ENCODE measurements around the gene RTN4.

Gene RTN4

GRCh38 chr2:54941248-54941984 is 108.8 kb downstream of the RTN4 start:
- H3K36me3 ChIP-seq (ENCODE audit: insufficient read depth, low read length) = no peaks in the 10 kb centered on the region
- no peak overlapping the region for H3K9ac ChIP-seq (ENCODE audit: low read depth, low read length)
- H3K4me1 ChIP-seq (ENCODE audit: insufficient read depth, low read length) = no peaks in the 10 kb centered on the region; the same call in 1 of the 2 replicates
- H3K9me3 ChIP-seq (ENCODE audit: control insufficient read depth, insufficient read depth, low read length) = no peaks in the 10 kb centered on the region

DNA sequence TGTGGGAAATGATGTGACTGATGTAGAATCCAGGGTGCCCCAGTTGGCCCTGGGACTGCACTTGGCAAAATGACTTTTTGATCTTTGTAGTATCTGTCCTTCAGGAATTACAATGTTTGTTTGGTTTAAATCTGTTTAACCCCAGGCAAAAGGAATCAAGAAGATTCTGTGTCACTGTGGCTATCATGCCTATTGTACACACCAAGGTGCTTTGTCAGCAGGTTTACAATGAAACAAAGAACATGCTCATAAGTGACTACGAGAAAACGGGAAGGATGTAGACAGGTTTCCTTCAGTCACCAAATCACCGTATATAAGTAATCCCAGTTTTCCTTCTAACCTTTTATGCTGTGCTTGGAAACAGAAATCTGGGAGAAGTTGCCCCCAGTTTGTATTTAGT is 109.5 kb downstream of the RTN4 start:
- H3K9ac ChIP-seq (ENCODE audit: low read depth, low read length) = no peak overlapping the region
- no peaks in the 10 kb centered on the region for H3K36me3 ChIP-seq (ENCODE audit: insufficient read depth, low read length)
- no peaks in the 10 kb centered on the region for H3K4me1 ChIP-seq (ENCODE audit: insufficient read depth, low read length)
- H3K9me3 ChIP-seq (ENCODE audit: control insufficient read depth, insufficient read depth, low read length) = no peaks in the 10 kb centered on the region

DNA sequence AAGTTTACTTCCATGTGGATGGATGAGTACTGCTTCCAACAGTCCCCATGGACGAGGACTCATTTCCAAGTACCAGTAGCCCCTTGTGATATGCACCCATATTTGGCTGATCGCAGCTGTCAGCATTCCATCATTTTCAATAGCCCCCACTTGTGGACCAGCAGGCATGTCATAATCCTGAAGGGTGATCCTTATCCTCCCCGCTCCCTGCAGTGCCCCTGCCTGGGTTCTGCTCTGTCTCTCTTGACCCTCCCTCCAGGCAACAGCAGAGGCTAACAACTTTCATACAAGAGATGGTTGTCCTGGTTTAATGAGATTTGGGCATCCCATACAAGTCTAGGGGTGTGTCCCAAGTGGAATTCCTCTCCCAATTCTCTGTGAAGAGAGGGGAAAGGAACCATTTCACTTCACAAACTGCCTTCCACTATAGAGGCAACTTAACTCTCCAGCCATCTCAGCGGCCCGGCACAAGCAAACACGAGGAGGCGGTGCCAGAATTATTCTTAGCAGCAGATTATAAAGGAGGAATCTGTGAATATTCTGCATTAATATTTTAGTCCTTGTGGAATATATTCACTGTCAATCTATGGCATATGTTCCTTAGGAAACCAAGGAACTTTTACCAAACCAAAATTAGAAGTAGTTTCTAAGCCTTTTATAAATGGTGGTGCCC is 110.7 kb downstream of the RTN4 start:
- no peak overlapping the region for H3K9ac ChIP-seq (ENCODE audit: low read depth, low read length)
- H3K4me1 ChIP-seq (ENCODE audit: insufficient read depth, low read length) = no peaks in the 10 kb centered on the region
- no peaks in the 10 kb centered on the region for H3K36me3 ChIP-seq (ENCODE audit: insufficient read depth, low read length)
- H3K9me3 ChIP-seq (ENCODE audit: control insufficient read depth, insufficient read depth, low read length) = no peaks in the 10 kb centered on the region

GRCh38 chr2:54936766-54937165 is 113.5 kb downstream of the RTN4 start:
- no peak overlapping the region for H3K9ac ChIP-seq (ENCODE audit: low read depth, low read length)
- H3K4me1 ChIP-seq (ENCODE audit: insufficient read depth, low read length) = no peaks in the 10 kb centered on the region
- no peaks in the 10 kb centered on the region for H3K36me3 ChIP-seq (ENCODE audit: insufficient read depth, low read length)
- H3K9me3 ChIP-seq (ENCODE audit: control insufficient read depth, insufficient read depth, low read length) = no peaks in the 10 kb centered on the region

DNA sequence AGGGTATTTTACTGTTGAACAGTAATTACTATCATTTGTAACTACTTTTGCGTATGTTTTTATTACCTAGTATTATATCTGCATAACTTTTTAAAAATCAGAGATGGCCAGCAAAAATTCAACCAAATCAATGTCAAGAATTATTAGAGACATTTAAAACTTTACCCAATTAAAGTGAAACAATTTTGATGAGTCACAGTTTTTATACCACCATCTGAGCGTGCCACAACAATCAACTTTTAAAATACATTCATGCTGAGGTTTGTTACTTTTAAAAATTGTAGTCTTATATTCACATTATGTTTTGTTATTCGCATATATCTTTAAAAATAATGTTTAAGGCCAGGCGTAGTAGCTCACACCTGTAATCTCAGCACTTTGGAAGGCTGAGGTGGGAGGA is 114.9 kb downstream of the RTN4 start:
- H3K9me3 ChIP-seq (ENCODE audit: control insufficient read depth, insufficient read depth, low read length) = no peaks in the 10 kb centered on the region
- H3K36me3 ChIP-seq (ENCODE audit: insufficient read depth, low read length) = no peaks in the 10 kb centered on the region
- no peak overlapping the region for H3K9ac ChIP-seq (ENCODE audit: low read depth, low read length)
- H3K4me1 ChIP-seq (ENCODE audit: insufficient read depth, low read length) = no peaks in the 10 kb centered on the region

GRCh38 chr2:54931473-54931872 is 118.8 kb downstream of the RTN4 start:
- H3K9me3 ChIP-seq (ENCODE audit: control insufficient read depth, insufficient read depth, low read length) = no peaks in the 10 kb centered on the region
- no peaks in the 10 kb centered on the region for H3K36me3 ChIP-seq (ENCODE audit: insufficient read depth, low read length)
- H3K9ac ChIP-seq (ENCODE audit: low read depth, low read length) = no peak overlapping the region
- no peaks in the 10 kb centered on the region for H3K4me1 ChIP-seq (ENCODE audit: insufficient read depth, low read length)

GRCh38 chr2:54928719-54929118 is 121.5 kb downstream of the RTN4 start:
- Histone ChIP-seq H3K9me3 (ENCODE audit: control insufficient read depth, insufficient read depth, low read length) (no peaks in the 10 kb centered on the region), H3K4me1 (ENCODE audit: insufficient read depth, low read length) (no peaks in the 10 kb centered on the region), H3K9ac (ENCODE audit: low read depth, low read length) (no peak overlapping the region), H3K36me3 (ENCODE audit: insufficient read depth, low read length) (no peaks in the 10 kb centered on the region)

- Histone ChIP-seq H3K36me3 (ENCODE audit: insufficient read depth, low read length) (no peaks in the 10 kb centered on the region), H3K4me1 (ENCODE audit: insufficient read depth, low read length) (no peaks in the 10 kb centered on the region)
Measured at GRCh38 chr2:54927751-54928615, 122.3 kb downstream of the RTN4 start.

GRCh38 chr2:54927085-54927750 is 123.0 kb downstream of the RTN4 start:
- Histone ChIP-seq H3K9me3 (ENCODE audit: control insufficient read depth, insufficient read depth, low read length) (no peaks in the 10 kb centered on the region), H3K4me1 (ENCODE audit: insufficient read depth, low read length) (no peaks in the 10 kb centered on the region), H3K36me3 (ENCODE audit: insufficient read depth, low read length) (no peaks in the 10 kb centered on the region), H3K9ac (ENCODE audit: low read depth, low read length) (no peak overlapping the region)

More at GRCh38 chr2:54927751-54928615, 122.3 kb downstream of the RTN4 start:
- Histone ChIP-seq H3K9ac (ENCODE audit: low read depth, low read length) (no peak overlapping the region), H3K9me3 (ENCODE audit: control insufficient read depth, insufficient read depth, low read length) (no peaks in the 10 kb centered on the region)

DNA sequence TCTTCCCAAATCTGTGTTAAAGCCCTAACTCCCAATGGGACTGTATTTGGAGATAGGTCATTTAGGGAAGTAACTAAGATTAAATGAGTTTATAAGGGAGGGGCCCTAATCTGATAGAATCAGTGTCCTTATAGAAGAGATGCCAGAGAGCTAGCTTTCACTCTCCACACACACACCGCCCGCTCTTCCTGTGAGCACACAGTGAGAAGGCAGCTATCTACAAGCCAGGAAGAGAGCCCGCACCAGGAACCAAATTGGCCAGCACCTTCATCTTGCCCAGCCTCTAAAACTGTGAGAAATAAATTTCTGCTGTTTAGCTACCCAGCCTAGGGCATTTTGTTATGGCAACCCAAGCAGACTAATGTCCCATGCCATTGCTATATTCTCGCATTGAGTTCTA is 125.2 kb downstream of the RTN4 start:
- H3K9me3 ChIP-seq (ENCODE audit: control insufficient read depth, insufficient read depth, low read length) = peaks cover 7% of the 10 kb centered on the region; the same call in 1 of the 2 replicates
- no peak overlapping the region for H3K9ac ChIP-seq (ENCODE audit: low read depth, low read length)
- H3K4me1 ChIP-seq (ENCODE audit: insufficient read depth, low read length) = no peaks in the 10 kb centered on the region
- no peaks in the 10 kb centered on the region for H3K36me3 ChIP-seq (ENCODE audit: insufficient read depth, low read length)

DNA sequence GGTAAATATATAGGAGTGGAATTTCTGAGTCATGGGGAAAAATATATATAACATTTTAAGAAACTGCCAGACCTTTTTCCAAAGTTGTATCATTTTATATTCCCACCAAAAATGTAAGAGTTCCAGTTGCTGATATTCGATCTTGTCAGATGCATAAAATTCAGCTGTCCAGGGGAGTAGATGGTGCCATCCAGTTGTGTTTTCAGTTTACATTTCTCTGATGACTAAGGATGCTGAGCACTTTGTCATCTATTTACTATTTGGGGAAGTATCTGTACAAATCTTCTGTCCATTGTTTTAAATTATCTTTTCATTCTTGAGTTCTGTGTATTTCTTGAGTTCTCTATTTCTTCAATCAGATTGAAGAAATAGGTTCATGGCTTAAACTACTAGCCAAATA is 126.1 kb downstream of the RTN4 start:
- Histone ChIP-seq H3K4me1 (ENCODE audit: insufficient read depth, low read length) (no peaks in the 10 kb centered on the region), H3K9me3 (ENCODE audit: control insufficient read depth, insufficient read depth, low read length) (peaks cover 7% of the 10 kb centered on the region; the same call in 1 of the 2 replicates), H3K9ac (ENCODE audit: low read depth, low read length) (no peak overlapping the region), H3K36me3 (ENCODE audit: insufficient read depth, low read length) (no peaks in the 10 kb centered on the region)

All from ES-I3 (cell line).